PFSK-1 (cell line): Measurements from ENCODE around the gene BCR.

Experiments
- POLR2AphosphoS5 ChIP-seq: IDR thresholded peaks from 2 replicates; pipeline ENCODE4 v1.6.1; 2012; ENCODE audit warnings: low read depth, mild to moderate bottlenecking, control low read depth, low read length, moderate library complexity
- REST ChIP-seq, 2 experiments: IDR thresholded peaks; 2 replicates each; pipeline versions ENCODE4 v1.6.1 to v1.8.0; 2011 to 2012; ENCODE audit warnings: low read depth in 2 of 2, low read length in 2 of 2, control low read depth in 1 of 2, inconsistent platforms in 1 of 2, mild to moderate bottlenecking in 1 of 2, moderate library complexity in 1 of 2; ENCODE audit not compliant: insufficient read depth in 1 of 2
- TAF1 ChIP-seq: IDR thresholded peaks from 2 replicates; pipeline ENCODE4 v1.6.1; 2012; ENCODE audit warnings: low read length, control low read depth, borderline replicate concordance; ENCODE audit not compliant: insufficient read depth

- TF ChIP-seq POLR2AphosphoS5 (no peak), REST (IDR thresholded peaks at IDR 0.05; ENCODE audit: insufficient read depth in 1 of 2, low read depth in 2 of 2, low read length in 2 of 2) (no peak), TAF1 (no peak)
Measured at GRCh38 chr22:23157560-23158515, 22.5 kb upstream of the BCR start.
